HG03066 (cell line): ENCODE results near the gene TKTL1.
A peak's percentile ranks its signal among the peaks of the same experiment; 100 is the strongest.
"Not testable (repeated sequence)": the region's sequence is repeated elsewhere in the genome, so short reads cannot be mapped to it uniquely, and the experiment has no call there.

Experiments used
- ATAC-seq: cut with Tn5 transposase; IDR thresholded peaks from one replicate; pipeline ENCODE4 v1.9.1; 2021; ENCODE audit warnings: low read depth; ENCODE audit not compliant: unreplicated experiment

TKTL1 gene

GRCh38 chrX:154295664-154296310, at the start of gene TKTL1:
Gene TKTL1 (plus strand): TSS chrX:154295795. CDS start chrX:154295860, 65 bp downstream.
- no peak for ATAC-seq

DNA sequence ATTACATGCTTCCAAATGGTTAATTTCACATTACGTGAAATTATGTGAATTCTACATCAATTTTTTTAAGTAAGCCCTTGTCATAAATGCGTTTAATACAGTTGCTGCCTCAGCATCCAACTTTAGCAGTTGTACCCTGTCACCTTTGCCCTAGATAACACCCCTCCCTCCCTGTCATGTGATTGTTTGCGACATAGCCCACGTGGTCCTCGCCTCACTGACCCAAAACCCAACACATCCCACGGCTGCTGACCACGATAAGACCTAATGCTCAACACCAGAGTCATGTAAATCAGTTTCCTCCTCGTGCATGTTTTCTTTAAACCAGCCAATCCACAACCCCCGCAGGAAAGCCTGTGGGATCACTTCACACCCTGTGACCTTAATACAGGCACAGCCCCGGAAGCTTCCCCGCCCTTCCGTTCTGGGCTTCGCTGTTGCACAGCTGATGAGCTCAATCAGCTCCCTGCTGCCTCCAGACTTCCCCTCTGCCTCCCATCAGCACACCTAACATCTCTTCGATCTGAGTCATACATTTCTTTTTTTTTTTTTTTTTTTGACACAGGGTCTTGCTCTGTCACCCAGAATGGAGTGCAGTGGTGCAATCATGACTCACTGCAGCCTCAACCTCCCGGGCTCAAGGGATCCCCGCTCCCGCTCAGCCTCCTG, 48.1 kb upstream of the TKTL1 start:
- ATAC-seq = peak; percentile 75

DNA sequence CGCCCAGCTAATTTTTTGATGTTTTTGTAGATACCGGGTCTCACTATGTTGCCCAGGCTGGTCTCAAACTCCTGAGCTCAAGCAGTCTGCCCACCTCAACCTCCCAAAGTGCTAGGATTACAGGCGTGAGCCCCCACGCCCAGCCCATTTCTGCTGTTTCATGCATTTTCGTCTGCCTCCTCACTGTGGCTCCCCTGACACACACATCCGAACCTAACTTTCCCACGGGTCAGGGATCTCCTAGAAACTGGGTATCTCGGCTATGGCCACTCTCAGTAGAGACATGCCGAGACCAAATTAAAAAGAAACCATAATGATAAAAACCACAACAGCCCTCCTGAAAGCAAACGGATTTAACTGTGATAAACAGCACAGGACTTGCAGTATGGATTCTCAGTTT, 47.5 kb upstream of the TKTL1 start:
- ATAC-seq = not testable (repeated sequence)

DNA sequence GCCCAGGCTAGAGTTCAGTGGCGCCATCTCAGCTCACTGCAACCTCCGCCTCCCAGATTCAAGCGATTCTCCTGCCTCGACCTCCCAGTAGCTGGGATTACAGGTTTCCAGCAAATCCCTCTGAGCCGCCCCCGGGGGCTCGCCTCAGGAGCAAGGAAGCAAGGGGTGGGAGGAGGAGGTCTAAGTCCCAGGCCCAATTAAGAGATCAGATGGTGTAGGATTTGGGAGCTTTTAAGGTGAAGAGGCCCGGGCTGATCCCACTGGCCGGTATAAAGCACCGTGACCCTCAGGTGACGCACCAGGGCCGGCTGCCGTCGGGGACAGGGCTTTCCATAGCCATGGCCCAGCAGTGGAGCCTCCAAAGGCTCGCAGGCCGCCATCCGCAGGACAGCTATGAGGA, 38.3 kb upstream of the TKTL1 start, which contains the start of gene OPN1MW3:
TSS of gene OPN1MW3 (plus strand) at position 301 of the 400 bp plus-strand sequence. CDS start at position 339, 38 bp downstream.
- ATAC-seq = not testable (repeated sequence)

- not testable (repeated sequence) for ATAC-seq
Observed at GRCh38 chrX:154258711-154259110, 36.9 kb upstream of the TKTL1 start.

DNA sequence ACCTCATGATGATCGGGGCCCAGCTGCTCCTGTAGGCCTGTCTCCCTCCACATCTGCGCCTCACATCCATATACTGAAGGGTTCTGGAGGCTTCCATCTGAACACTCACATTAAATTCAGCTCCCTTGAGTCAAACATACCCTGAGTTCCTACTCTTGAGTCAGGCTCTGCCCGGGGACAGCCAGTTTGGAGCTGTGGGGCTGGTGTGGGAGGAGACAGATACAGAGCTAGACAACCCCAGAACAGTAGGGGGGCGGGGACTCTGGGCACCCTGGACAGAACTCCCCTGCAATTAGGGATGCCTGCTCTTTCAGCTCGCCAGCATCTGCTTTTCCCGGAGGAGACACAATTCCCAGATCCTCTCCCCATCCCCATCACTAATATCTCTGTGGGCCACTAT, 32.5 kb upstream of the TKTL1 start:
- ATAC-seq = not testable (repeated sequence)

DNA sequence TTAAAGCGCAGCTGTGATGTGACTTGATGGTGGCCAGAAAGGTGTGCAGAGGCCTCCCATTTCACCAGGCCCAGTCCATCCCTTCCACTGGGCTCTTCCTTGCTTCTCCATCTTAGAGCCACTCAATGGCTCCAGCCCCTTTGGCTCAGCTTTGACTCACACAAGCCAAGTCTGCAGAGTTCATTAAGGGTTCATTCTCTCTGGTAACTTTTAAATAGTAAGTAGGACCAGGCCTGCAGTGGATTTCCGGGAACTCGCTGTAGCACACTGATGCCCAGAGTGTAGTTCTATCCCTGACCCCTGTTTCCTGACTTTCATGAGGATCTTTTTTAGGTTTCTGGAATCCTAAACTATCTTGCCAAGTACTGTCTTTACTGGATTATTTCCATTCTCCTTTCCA, 26.4 kb upstream of the TKTL1 start:
- ATAC-seq = not testable (repeated sequence)

DNA sequence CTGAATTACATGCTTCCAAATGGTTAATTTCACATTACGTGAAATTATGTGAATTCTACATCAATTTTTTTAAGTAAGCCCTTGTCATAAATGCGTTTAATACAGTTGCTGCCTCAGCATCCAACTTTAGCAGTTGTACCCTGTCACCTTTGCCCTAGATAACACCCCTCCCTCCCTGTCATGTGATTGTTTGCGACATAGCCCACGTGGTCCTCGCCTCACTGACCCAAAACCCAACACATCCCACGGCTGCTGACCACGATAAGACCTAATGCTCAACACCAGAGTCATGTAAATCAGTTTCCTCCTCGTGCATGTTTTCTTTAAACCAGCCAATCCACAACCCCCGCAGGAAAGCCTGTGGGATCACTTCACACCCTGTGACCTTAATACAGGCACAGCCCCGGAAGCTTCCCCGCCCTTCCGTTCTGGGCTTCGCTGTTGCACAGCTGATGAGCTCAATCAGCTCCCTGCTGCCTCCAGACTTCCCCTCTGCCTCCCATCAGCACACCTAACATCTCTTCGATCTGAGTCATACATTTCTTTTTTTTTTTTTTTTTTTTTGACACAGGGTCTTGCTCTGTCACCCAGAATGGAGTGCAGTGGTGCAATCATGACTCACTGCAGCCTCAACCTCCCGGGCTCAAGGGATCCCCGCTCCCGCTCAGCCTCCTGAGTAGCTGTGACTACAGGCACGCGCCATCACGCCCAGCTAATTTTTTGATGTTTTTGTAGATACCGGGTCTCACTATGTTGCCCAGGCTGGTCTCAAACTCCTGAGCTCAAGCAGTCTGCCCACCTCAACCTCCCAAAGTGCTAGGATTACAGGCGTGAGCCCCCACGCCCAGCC, 10.9 kb upstream of the TKTL1 start:
- not testable (repeated sequence) for ATAC-seq

DNA sequence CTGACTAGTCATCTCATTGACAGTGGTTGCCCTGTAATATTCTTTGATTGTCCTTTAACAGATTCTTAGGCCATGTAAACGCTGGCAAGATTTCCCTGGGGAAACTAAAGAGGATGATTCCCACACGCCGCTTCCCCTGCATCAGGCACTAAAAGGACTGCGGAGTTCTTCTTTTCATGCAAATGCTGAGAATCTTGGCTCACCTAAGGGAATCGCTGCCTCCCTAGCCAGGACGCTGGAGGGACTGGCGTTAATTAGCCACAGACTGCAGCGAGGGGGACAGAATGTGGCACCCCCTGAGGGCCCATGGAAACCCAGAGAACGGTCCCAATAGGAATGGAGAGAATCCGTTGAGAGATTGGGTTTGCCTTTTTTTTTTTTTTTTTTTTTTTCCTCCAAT, 9.2 kb upstream of the TKTL1 start:
- not testable (repeated sequence) for ATAC-seq

GRCh38 chrX:154294791-154295574, 612 bp upstream of the TKTL1 start, which contains the start of gene TEX28:
Gene TEX28 (minus strand): TSS chrX:154295124. CDS start chrX:154292117, 3,007 bp downstream.
- no peak for ATAC-seq

DNA sequence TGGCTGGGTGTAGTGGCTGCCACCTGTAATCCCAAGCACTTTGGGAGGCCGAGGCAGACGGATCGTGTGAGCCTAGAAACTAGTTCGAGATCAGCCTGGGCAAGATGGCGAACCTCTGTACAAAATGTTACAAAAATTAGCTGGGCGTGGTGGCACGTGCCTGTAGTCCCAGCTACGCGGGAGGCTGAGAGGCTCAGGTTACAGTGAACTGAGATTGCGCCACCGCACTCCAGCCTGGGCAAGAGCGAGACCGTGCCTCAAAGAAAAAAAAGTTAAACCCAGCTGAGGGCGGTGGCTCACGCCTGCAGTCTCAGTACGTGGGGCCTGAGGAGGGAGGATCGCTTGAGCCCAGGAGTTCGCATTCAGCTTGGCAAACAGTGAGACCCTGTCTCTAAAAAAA, 1.1 kb downstream of the TKTL1 start:
- no peak for ATAC-seq

DNA sequence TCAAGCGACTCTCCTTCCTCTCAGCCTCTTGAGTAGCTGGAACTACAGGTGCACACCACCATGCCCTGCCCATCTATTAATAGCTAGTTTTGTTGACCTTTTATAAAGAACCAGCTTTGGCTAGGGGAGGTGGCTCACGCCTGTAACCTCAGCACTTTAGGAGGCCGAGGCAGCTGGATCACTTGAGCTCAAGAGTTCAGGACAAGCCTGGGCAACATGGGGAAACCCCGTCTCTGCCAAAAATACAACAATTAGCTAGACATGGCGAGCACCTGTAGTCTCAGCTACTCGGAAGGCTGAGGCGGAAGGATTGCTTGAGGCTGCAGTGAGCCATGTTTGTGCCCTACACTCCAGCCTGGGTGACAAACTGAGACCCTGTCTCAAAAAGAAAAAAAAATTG, 2.7 kb downstream of the TKTL1 start:
- ATAC-seq = no peak

GRCh38 chrX:154300816-154301215, 5.2 kb downstream of the TKTL1 start:
- no peak for ATAC-seq

GRCh38 chrX:154302998-154303397, 7.4 kb downstream of the TKTL1 start:
- not testable (repeated sequence) for ATAC-seq

GRCh38 chrX:154303476-154303875, 7.9 kb downstream of the TKTL1 start:
- no peak for ATAC-seq

- no peak for ATAC-seq
Observed at GRCh38 chrX:154304846-154305245, 9.3 kb downstream of the TKTL1 start.

DNA sequence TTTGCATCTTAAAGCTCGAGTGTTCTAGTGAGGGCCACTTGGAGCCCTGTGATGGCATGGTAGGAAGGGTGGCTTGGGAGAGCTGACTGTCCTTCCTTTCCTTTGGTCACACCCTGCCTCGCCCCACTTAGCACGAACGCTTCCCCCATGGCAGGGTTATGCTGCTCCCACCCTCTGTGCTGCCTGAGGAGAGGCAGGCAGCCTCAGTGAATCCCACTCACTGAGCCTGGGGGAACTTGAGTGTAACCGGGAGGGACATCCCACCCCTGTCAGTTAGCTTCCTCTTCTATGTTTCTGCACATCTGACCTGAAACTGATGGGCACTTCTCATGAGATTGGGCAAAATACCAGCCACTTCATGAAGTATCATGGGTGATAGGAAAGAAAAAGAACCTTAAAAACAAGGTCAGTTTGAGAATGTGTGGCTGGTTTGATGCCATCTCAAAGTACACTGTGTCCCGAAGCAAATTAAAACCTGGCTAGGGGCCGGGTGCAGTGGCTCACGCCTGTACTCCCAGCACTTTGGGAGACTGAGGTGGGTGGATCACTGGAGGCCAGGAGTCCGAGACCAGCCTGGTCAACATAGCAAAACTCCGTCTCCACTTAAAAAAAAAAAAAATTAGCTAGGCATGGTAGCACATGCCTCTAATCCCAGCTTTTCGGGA, 10.1 kb downstream of the TKTL1 start:
- no peak for ATAC-seq

DNA sequence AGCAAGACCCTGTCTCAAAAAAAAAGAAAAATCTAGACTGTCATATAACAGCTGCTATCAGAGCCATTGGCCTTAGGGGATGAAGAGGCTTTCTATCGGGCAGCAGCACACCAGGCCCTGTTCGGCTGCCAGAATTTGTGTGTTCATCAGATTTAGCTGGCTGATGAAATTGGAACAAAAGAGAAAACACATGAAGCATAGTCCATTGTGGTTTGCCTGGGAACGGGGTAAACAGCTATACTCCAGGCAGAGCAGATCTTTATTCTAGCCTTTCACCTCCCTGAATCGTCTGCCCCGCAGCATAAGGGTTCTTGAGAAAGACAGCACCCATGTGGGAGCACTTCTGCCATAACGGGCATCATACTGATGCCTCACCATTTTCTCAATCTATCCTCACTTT, 11.6 kb downstream of the TKTL1 start:
- ATAC-seq = no peak

GRCh38 chrX:154308108-154308946, 12.7 kb downstream of the TKTL1 start:
- no peak for ATAC-seq
